ENCODE results near the gene MISP.

MISP gene

DNA sequence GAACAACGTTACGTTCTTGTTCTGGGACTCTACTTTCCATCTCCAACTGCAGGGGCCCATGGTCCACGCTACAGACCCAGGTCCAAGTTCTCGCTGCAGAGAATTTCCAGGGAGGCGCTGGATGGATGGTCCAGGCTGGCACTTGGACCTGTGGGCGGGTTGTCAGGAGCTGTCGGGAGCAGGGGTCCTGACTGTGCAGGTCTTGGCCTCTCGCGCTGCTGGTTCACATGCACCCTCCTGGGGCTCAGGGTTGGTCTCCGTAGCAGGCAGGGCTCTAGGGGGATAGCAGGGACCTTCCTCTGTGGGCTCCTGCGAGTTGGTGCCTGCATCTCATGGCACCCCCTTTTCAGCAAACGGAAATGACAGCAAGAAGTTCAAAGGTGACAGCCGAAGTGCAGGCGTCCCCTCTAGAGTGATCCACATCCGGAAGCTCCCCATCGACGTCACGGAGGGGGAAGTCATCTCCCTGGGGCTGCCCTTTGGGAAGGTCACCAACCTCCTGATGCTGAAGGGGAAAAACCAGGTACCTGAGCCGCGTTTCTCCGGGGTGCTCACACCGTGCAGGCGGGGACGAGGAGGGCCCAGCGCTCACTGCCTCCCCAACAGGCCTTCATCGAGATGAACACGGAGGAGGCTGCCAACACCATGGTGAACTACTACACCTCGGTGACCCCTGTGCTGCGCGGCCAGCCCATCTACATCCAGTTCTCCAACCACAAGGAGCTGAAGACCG lies 52.9 kb downstream of the MISP start:
- Histone ChIP-seq H3K4me3 (ENCODE audit: low read length) (no peak overlapping the region), H3K27ac (ENCODE audit: low read length) (no peak overlapping the region), H3K4me1 (ENCODE audit: insufficient read depth, low read length) (peaks cover 13% of the 10 kb centered on the region), H3K9me3 (ENCODE audit: insufficient read depth, low read depth, low read length) (no peaks in the 10 kb centered on the region), H3K9ac (ENCODE audit: low read depth, low read length) (no peak overlapping the region), H3K36me3 (ENCODE audit: insufficient read depth, low read depth, low read length) (peaks cover 100% of the 10 kb centered on the region), H3K27me3 (ENCODE audit: insufficient read depth, low read length) (no peaks in the 10 kb centered on the region)

DNA sequence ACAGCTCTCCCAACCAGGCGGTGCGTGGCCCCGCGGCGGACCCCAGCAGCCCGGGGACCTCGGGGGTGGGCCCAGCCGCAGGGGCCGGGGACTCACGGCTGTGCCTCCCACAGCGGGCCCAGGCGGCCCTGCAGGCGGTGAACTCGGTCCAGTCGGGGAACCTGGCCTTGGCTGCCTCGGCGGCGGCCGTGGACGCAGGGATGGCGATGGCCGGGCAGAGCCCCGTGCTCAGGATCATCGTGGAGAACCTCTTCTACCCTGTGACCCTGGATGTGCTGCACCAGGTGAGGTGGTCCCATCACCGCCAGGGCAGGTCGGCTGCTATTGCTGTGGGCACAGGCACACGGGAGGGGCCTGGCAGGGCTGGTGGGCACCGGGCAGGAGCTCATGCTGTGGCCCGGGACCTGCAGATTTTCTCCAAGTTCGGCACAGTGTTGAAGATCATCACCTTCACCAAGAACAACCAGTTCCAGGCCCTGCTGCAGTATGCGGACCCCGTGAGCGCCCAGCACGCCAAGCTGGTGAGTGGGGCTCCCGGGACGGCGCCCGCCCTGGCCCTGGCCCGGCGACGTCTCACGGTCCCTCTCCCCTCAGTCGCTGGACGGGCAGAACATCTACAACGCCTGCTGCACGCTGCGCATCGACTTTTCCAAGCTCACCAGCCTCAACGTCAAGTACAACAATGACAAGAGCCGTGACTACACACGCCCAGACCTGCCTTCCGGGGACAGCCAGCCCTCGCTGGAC lies 53.7 kb downstream of the MISP start:
- Histone ChIP-seq H3K27me3 (ENCODE audit: insufficient read depth, low read length) (no peaks in the 10 kb centered on the region), H3K9me3 (ENCODE audit: insufficient read depth, low read depth, low read length) (no peaks in the 10 kb centered on the region), H3K4me3 (ENCODE audit: low read length) (no peak overlapping the region), H3K36me3 (ENCODE audit: insufficient read depth, low read depth, low read length) (peaks cover 100% of the 10 kb centered on the region), H3K9ac (ENCODE audit: low read depth, low read length) (no peak overlapping the region), H3K27ac (ENCODE audit: low read length) (no peak overlapping the region), H3K4me1 (ENCODE audit: insufficient read depth, low read length) (peaks cover 8% of the 10 kb centered on the region)

DNA sequence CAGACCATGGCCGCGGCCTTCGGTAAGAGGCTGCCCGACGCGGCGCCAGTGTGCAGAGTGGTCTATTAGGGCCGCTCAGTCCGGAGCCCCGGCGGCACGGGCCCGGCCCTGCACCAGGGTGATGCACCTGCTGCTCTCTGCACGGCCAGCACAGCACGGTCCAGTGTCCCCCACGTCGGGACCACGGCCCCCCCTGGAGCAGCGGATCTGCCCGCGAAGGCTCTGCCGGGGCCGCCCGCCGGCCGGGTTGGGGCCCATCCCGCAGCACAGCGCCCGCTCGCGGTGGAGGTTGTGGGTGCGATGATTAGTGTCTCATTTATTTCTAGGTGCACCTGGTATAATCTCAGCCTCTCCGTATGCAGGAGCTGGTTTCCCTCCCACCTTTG lies 54.2 kb downstream of the MISP start:
- H3K36me3 ChIP-seq (ENCODE audit: insufficient read depth, low read depth, low read length), result peaks cover 100% of the 10 kb centered on the region
- H3K9ac ChIP-seq (ENCODE audit: low read depth, low read length), result no peak overlapping the region
- no peaks in the 10 kb centered on the region for H3K27me3 ChIP-seq (ENCODE audit: insufficient read depth, low read length)
- no peak overlapping the region for H3K27ac ChIP-seq (ENCODE audit: low read length)
- no peak overlapping the region for H3K4me3 ChIP-seq (ENCODE audit: low read length)
- H3K4me1 ChIP-seq (ENCODE audit: insufficient read depth, low read length), result peaks cover 6% of the 10 kb centered on the region
- no peaks in the 10 kb centered on the region for H3K9me3 ChIP-seq (ENCODE audit: insufficient read depth, low read depth, low read length)

DNA sequence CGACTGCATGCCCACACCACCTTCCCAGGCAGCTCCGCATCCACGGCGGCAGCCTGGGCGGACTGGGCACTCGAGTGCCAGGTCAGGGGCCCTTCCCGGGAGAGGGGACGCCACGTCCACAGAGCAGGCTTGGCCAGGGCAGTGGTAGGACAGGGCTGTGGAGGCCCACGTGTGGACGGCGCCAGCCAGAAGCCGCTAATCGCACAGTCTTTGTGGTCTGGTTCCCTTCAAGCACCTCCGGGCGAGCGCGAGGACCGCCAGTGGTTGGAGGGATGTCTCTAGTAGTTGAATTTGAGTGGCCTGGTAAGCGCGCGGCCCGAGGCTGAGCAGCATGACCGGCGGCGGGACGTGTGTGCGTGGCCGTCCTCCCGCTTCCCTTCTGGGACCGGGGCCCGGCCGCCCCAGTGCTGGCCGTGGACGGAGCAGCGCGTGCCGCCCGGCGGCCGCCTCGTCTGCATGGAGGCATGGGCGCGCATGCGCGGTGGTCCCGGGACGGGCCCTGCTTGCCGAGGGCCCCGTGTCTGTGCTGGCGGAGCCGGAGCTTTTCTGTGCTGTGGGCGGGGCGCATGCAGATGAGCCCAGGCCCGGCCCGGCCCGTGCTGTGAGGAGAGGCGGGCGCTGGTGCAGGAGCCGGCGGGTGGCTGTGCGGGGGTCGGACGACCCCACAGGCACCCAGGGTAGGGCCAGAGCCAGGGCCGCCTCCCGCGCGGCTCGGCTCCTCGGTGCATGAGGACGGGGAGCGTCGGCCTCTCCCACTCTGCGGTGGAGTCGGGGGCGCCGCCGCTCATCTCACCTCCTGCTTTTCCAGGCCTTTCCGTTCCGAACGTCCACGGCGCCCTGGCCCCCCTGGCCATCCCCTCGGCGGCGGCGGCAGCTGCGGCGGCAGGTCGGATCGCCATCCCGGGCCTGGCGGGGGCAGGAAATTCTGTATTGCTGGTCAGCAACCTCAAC lies 55.0 kb downstream of the MISP start:
- H3K9me3 ChIP-seq (ENCODE audit: insufficient read depth, low read depth, low read length), result no peaks in the 10 kb centered on the region
- H3K27me3 ChIP-seq (ENCODE audit: insufficient read depth, low read length), result no peaks in the 10 kb centered on the region
- no peaks in the 10 kb centered on the region for H3K4me1 ChIP-seq (ENCODE audit: insufficient read depth, low read length)
- peaks cover 100% of the 10 kb centered on the region for H3K36me3 ChIP-seq (ENCODE audit: insufficient read depth, low read depth, low read length)
- no peak overlapping the region for H3K27ac ChIP-seq (ENCODE audit: low read length)
- no peak overlapping the region for H3K4me3 ChIP-seq (ENCODE audit: low read length)
- no peak overlapping the region for H3K9ac ChIP-seq (ENCODE audit: low read depth, low read length)

DNA sequence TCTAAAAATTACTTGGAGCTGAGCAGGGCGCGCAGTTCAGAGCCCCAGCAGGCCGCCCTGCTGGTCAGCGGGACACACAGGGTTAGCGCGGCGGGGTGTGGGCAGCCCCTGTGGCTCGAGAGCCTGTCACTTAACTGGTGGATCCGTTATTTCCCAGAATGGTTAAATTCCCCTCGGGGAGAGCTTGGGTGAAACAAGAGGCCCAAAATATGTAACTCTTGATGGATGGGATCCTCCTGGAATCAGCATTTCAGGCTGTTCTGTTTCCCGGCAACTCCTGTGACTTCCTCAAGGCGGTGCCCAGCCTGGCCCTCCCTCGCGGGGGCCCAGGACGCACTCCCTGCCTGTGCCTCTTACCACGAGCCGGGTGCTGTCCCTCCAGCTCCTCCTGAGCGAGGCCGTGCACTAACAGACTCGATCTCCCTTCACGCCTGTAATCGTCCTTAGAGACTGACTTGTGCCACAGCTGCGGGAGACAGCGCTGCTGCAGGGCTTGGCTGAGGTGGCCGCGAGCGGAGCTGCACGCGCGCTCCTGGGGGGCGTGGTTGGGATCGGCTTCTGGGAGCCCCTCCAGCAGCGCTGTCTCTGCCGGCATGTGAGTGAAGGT lies 56.0 kb downstream of the MISP start:
- H3K4me3 ChIP-seq (ENCODE audit: low read length), result no peak overlapping the region
- no peaks in the 10 kb centered on the region for H3K9me3 ChIP-seq (ENCODE audit: insufficient read depth, low read depth, low read length)
- H3K9ac ChIP-seq (ENCODE audit: low read depth, low read length), result no peak overlapping the region
- H3K27ac ChIP-seq (ENCODE audit: low read length), result no peak overlapping the region
- no peaks in the 10 kb centered on the region for H3K27me3 ChIP-seq (ENCODE audit: insufficient read depth, low read length)
- peaks cover 100% of the 10 kb centered on the region for H3K36me3 ChIP-seq (ENCODE audit: insufficient read depth, low read depth, low read length)
- H3K4me1 ChIP-seq (ENCODE audit: insufficient read depth, low read length), result no peaks in the 10 kb centered on the region

DNA sequence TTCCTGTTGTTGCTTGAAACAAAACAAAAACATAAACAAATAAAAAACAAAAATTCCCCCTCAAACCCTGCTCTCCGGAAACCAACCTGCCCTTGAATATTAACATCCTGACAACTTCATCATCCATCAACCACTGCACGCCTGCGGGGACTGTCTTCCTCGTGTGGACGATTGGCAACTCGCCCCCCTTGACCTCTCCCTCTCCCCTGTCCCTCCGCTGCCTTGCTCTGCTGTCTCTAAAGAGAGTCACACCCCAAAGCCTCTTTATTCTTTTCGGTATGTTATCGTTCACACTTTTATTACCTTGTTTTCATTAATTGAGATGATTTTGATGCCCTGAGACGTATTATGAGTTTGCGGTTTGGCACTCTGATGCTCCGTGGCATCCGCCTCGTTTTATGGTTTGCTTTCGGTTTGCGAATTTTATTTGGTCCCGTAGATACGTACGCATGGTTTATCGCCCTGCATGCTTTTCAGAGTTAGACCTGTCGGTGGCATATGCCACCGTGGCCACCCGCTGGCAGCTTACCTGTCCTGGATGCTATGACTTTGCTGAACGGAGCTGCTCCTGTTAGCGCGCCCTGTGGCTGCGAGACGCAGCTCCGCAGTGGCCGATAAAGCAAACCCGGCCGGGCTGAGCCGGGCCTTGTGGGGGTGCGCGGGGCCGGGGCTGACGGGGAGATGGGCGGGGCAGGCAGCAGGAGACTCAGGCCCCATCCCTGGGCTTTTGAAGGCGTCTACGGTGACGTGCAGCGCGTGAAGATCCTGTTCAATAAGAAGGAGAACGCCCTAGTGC lies 56.9 kb downstream of the MISP start:
- no peak overlapping the region for H3K9ac ChIP-seq (ENCODE audit: low read depth, low read length)
- H3K4me1 ChIP-seq (ENCODE audit: insufficient read depth, low read length), result no peaks in the 10 kb centered on the region
- peaks cover 94% of the 10 kb centered on the region for H3K36me3 ChIP-seq (ENCODE audit: insufficient read depth, low read depth, low read length)
- H3K4me3 ChIP-seq (ENCODE audit: low read length), result no peak overlapping the region
- H3K9me3 ChIP-seq (ENCODE audit: insufficient read depth, low read depth, low read length), result no peaks in the 10 kb centered on the region
- H3K27me3 ChIP-seq (ENCODE audit: insufficient read depth, low read length), result no peaks in the 10 kb centered on the region
- no peak overlapping the region for H3K27ac ChIP-seq (ENCODE audit: low read length)

DNA sequence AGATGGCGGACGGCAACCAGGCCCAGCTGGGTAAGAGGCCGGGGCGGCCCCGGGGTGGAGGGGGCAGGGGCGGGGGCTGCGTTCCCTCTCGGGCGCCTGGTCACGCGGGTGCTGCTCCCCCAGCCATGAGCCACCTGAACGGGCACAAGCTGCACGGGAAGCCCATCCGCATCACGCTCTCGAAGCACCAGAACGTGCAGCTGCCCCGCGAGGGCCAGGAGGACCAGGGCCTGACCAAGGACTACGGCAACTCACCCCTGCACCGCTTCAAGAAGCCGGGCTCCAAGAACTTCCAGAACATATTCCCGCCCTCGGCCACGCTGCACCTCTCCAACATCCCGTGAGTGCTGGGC lies 57.5 kb downstream of the MISP start:
- no peaks in the 10 kb centered on the region for H3K9me3 ChIP-seq (ENCODE audit: insufficient read depth, low read depth, low read length)
- H3K4me1 ChIP-seq (ENCODE audit: insufficient read depth, low read length), result no peaks in the 10 kb centered on the region
- no peak overlapping the region for H3K27ac ChIP-seq (ENCODE audit: low read length)
- H3K4me3 ChIP-seq (ENCODE audit: low read length), result no peak overlapping the region
- H3K27me3 ChIP-seq (ENCODE audit: insufficient read depth, low read length), result no peaks in the 10 kb centered on the region
- H3K9ac ChIP-seq (ENCODE audit: low read depth, low read length), result no peak overlapping the region
- peaks cover 88% of the 10 kb centered on the region for H3K36me3 ChIP-seq (ENCODE audit: insufficient read depth, low read depth, low read length)

DNA sequence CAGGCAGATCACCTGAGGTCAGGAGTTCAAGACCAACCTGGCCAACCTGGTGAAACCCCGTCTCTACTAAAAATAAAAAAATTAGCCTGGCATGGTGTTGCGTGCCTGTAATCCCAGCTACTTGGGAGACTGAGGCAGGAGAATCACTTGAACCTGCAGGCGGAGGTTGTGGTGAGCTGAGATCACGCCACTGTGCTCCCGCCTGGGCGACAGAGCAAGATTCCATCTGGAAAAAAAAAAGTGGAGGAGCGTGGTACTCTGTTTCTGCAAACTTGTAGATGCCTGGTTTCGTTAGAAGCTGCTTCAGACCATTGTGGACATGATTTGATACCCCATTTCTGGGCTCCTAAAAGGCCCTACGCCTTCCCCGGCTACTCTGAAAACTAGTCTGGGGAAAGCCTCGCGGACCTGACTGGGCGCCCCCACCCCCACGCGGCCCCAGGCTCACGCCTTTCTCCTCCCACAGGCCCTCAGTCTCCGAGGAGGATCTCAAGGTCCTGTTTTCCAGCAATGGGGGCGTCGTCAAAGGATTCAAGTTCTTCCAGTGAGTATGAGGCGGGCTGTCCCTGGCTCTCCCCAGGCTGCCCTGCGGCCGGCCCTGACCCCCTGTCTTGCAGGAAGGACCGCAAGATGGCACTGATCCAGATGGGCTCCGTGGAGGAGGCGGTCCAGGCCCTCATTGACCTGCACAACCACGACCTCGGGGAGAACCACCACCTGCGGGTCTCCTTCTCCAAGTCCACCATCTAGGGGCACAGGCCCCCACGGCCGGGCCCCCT lies 59.4 kb downstream of the MISP start:
- Histone ChIP-seq H3K9me3 (ENCODE audit: insufficient read depth, low read depth, low read length) (no peaks in the 10 kb centered on the region), H3K27ac (ENCODE audit: low read length) (no peak overlapping the region), H3K9ac (ENCODE audit: low read depth, low read length) (no peak overlapping the region), H3K4me3 (ENCODE audit: low read length) (no peak overlapping the region), H3K36me3 (ENCODE audit: insufficient read depth, low read depth, low read length) (peaks cover 77% of the 10 kb centered on the region), H3K4me1 (ENCODE audit: insufficient read depth, low read length) (no peaks in the 10 kb centered on the region), H3K27me3 (ENCODE audit: insufficient read depth, low read length) (no peaks in the 10 kb centered on the region)

DNA sequence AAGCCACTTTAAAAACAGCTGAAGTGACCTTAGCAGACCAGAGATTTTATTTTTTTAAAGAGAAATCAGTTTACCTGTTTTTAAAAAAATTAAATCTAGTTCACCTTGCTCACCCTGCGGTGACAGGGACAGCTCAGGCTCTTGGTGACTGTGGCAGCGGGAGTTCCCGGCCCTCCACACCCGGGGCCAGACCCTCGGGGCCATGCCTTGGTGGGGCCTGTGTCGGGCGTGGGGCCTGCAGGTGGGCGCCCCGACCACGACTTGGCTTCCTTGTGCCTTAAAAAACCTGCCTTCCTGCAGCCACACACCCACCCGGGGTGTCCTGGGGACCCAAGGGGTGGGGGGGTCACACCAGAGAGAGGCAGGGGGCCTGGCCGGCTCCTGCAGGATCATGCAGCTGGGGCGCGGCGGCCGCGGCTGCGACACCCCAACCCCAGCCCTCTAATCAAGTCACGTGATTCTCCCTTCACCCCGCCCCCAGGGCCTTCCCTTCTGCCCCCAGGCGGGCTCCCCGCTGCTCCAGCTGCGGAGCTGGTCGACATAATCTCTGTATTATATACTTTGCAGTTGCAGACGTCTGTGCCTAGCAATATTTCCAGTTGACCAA lies 60.1 kb downstream of the MISP start:
- Histone ChIP-seq H3K4me3 (ENCODE audit: low read length) (no peak overlapping the region), H3K9ac (ENCODE audit: low read depth, low read length) (no peak overlapping the region), H3K27me3 (ENCODE audit: insufficient read depth, low read length) (no peaks in the 10 kb centered on the region), H3K27ac (ENCODE audit: low read length) (no peak overlapping the region), H3K4me1 (ENCODE audit: insufficient read depth, low read length) (no peaks in the 10 kb centered on the region), H3K36me3 (ENCODE audit: insufficient read depth, low read depth, low read length) (peaks cover 73% of the 10 kb centered on the region), H3K9me3 (ENCODE audit: insufficient read depth, low read depth, low read length) (no peaks in the 10 kb centered on the region)

DNA sequence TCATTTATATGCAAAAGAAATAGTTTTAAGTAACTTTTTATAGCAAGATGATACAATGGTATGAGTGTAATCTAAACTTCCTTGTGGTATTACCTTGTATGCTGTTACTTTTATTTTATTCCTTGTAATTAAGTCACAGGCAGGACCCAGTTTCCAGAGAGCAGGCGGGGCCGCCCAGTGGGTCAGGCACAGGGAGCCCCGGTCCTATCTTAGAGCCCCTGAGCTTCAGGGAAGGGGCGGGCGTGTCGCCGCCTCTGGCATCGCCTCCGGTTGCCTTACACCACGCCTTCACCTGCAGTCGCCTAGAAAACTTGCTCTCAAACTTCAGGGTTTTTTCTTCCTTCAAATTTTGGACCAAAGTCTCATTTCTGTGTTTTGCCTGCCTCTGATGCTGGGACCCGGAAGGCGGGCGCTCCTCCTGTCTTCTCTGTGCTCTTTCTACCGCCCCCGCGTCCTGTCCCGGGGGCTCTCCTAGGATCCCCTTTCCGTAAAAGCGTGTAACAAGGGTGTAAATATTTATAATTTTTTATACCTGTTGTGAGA lies 60.7 kb downstream of the MISP start:
- Histone ChIP-seq H3K9ac (ENCODE audit: low read depth, low read length) (no peak overlapping the region), H3K4me1 (ENCODE audit: insufficient read depth, low read length) (no peaks in the 10 kb centered on the region), H3K4me3 (ENCODE audit: low read length) (no peak overlapping the region), H3K27ac (ENCODE audit: low read length) (no peak overlapping the region), H3K36me3 (ENCODE audit: insufficient read depth, low read depth, low read length) (peaks cover 67% of the 10 kb centered on the region), H3K9me3 (ENCODE audit: insufficient read depth, low read depth, low read length) (no peaks in the 10 kb centered on the region), H3K27me3 (ENCODE audit: insufficient read depth, low read length) (no peaks in the 10 kb centered on the region)

Measured in iPS-20b (cell line).